IPS-15b (cell line): ENCODE results near the gene SESTD1.
"Not testable (repeated sequence)": the region's sequence is repeated elsewhere in the genome, so short reads cannot be mapped to it uniquely, and the experiment has no call there.

Experiments used
- H3K27me3 ChIP-seq: one replicate; pipeline ENCODE4 v1.6.1; 2013; ENCODE audit warnings: low read length; ENCODE audit not compliant: control insufficient read depth, insufficient read depth
- H3K36me3 ChIP-seq: one replicate; pipeline ENCODE4 v1.6.1; 2013; ENCODE audit warnings: low read length; ENCODE audit not compliant: control insufficient read depth, insufficient read depth
- H3K4me1 ChIP-seq: one replicate; pipeline ENCODE4 v1.6.1; 2013; ENCODE audit warnings: mild to moderate bottlenecking, low read length; ENCODE audit not compliant: control insufficient read depth, insufficient read depth
- H3K4me3 ChIP-seq: one replicate; pipeline ENCODE4 v1.5.1; 2013; ENCODE audit warnings: low read depth, low read length
- H3K9ac ChIP-seq: one replicate; pipeline ENCODE4 v1.6.1; 2013; ENCODE audit warnings: low read depth, mild to moderate bottlenecking, low read length
- H3K9me3 ChIP-seq: one replicate; pipeline ENCODE4 v1.6.1; 2013; ENCODE audit warnings: mild to moderate bottlenecking, low read length; ENCODE audit not compliant: control insufficient read depth, insufficient read depth

Gene SESTD1

DNA sequence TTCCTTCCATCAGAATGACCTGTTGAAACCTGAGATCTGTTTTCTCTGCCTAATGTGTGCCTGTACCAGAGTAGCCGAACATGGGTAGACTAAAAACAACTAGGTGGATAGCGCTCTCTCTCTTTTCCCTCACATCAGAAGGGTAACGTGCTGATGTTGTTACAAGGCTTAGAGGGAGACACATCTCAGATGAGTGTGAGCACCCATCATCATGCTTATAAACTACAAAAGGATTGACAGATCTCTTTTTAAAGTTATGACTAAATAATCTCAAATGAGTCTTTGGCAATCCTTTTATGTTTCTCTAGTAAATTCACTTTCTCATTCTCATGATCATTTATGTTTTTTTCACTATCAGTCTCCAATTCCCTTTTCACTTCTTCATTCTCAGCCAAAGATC lies 139.2 kb downstream of the SESTD1 start:
- Histone ChIP-seq H3K36me3 (no peaks in the 10 kb centered on the region), H3K9me3 (no peaks in the 10 kb centered on the region), H3K9ac (no peak overlapping the region), H3K4me1 (no peaks in the 10 kb centered on the region), H3K27me3 (no peaks in the 10 kb centered on the region), H3K4me3 (no peak overlapping the region)

DNA sequence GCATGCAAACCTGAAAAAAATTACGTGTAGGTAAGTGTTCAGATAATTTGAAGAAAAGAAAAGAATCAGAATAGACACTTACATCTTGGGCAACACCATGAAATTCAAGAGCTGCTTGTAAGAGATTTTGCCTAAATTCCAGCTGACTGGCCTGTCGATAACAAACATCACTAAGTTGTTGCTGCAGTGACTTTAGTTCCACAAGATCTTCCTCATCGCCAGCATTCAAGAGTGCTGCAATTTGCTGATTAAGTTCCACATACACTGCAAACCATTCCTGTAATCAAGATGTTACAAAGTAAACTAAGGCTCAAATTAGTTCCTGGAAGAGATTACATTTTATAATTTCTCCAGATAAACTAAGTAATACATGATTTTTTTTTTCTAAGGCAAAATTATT lies 140.3 kb downstream of the SESTD1 start:
- Histone ChIP-seq H3K9me3 (no peaks in the 10 kb centered on the region), H3K27me3 (no peaks in the 10 kb centered on the region), H3K4me3 (no peak overlapping the region), H3K36me3 (no peaks in the 10 kb centered on the region), H3K4me1 (no peaks in the 10 kb centered on the region), H3K9ac (no peak overlapping the region)

- Histone ChIP-seq H3K9ac (no peak overlapping the region), H3K4me3 (no peak overlapping the region), H3K27me3 (no peaks in the 10 kb centered on the region), H3K9me3 (no peaks in the 10 kb centered on the region), H3K4me1 (no peaks in the 10 kb centered on the region), H3K36me3 (no peaks in the 10 kb centered on the region)
These were observed 141.4 kb downstream of the SESTD1 start for GRCh38 chr2:179123272-179123662.

- Histone ChIP-seq H3K9ac (no peak overlapping the region), H3K4me1 (no peaks in the 10 kb centered on the region), H3K27me3 (no peaks in the 10 kb centered on the region), H3K4me3 (no peak overlapping the region), H3K36me3 (no peaks in the 10 kb centered on the region), H3K9me3 (no peaks in the 10 kb centered on the region)
These were observed 156.9 kb downstream of the SESTD1 start for GRCh38 chr2:179107737-179108136.

GRCh38 chr2:179106676-179107428 lies 157.8 kb downstream of the SESTD1 start:
- no peaks in the 10 kb centered on the region for H3K4me1 ChIP-seq

DNA sequence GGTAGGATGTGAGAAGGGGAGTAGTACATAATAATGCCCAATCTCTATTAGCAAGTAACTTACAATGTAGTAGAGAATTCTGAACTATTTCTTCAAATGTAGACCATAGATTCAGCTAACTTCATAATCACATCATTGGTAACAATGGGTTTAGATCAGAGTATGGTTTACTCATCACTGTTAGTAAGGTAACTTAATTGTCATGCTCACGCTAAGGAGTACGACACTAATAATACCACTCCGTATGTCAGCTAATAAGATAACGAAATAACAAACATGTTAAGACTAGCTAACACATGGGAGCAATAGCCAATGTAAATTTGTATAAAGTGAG lies 158.3 kb downstream of the SESTD1 start:
- no peaks in the 10 kb centered on the region for H3K4me1 ChIP-seq
- no peak overlapping the region for H3K9ac ChIP-seq
- no peaks in the 10 kb centered on the region for H3K27me3 ChIP-seq
- H3K9me3 ChIP-seq = no peaks in the 10 kb centered on the region
- H3K36me3 ChIP-seq = no peaks in the 10 kb centered on the region
- H3K4me3 ChIP-seq = no peak overlapping the region

More at GRCh38 chr2:179106676-179107428, 157.8 kb downstream of the SESTD1 start:
- Histone ChIP-seq H3K36me3 (no peaks in the 10 kb centered on the region), H3K9ac (no peak overlapping the region), H3K4me3 (no peak overlapping the region), H3K27me3 (no peaks in the 10 kb centered on the region), H3K9me3 (no peaks in the 10 kb centered on the region)

GRCh38 chr2:179104736-179105135 lies 159.9 kb downstream of the SESTD1 start:
- Histone ChIP-seq H3K4me1 (no peaks in the 10 kb centered on the region), H3K4me3 (no peak overlapping the region), H3K9me3 (no peaks in the 10 kb centered on the region), H3K27me3 (no peaks in the 10 kb centered on the region), H3K36me3 (no peaks in the 10 kb centered on the region), H3K9ac (no peak overlapping the region)

DNA sequence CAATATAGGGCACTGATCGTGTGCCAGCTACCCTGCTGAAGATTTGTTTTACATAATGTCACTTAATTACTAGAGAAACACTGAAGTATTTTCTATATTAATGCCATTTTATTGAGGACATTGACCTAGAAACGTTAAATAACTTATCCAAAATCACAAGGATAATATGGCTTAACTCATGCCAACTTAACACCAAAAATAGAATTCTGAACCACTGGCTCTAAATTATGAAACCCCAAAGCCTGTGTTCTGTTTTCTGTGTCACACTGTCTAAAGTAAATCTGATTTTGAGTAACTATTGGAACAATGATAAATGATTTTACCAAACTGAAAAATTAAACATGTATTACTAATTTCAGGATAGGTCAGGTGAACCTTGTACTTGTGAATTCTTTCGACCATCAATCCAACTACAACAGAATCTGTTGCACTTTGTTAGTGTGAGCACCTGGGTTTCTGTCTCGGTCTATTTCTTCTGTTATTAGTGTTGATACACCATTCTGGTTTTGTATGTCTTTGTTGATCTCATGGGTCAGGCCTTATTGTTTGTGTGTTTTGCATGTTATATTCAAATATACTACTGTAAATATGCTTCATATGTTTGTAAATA lies 166.4 kb downstream of the SESTD1 start:
- Histone ChIP-seq H3K9ac (no peak overlapping the region), H3K4me3 (no peak overlapping the region), H3K9me3 (no peaks in the 10 kb centered on the region), H3K36me3 (no peaks in the 10 kb centered on the region), H3K27me3 (no peaks in the 10 kb centered on the region), H3K4me1 (no peaks in the 10 kb centered on the region)

GRCh38 chr2:179097131-179097530 lies 167.5 kb downstream of the SESTD1 start:
- Histone ChIP-seq H3K9ac (no peak overlapping the region), H3K4me1 (no peaks in the 10 kb centered on the region), H3K27me3 (no peaks in the 10 kb centered on the region), H3K4me3 (no peak overlapping the region), H3K36me3 (no peaks in the 10 kb centered on the region), H3K9me3 (no peaks in the 10 kb centered on the region)

DNA sequence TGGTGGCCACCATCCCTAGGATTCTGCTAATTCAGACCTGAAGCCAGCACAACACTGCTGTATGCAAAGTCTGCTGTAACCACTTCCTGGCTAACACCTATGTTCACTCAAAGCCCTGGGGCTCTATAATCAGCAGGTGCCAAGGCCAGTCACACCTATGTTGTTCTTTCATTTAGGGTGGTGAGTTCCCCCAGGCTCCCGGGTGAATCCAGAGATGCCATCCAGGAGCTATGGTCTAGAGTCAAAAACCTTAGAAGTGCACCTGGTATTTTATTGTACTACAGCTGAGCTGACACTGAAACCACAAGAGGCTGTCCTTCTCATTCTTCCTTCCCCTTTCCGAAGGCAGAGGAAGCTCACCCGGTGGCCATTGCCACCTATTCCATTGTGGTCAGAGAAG lies 168.5 kb downstream of the SESTD1 start:
- no peak overlapping the region for H3K9ac ChIP-seq
- no peaks in the 10 kb centered on the region for H3K4me1 ChIP-seq
- H3K4me3 ChIP-seq = no peak overlapping the region
- no peaks in the 10 kb centered on the region for H3K36me3 ChIP-seq
- no peaks in the 10 kb centered on the region for H3K9me3 ChIP-seq
- no peaks in the 10 kb centered on the region for H3K27me3 ChIP-seq

GRCh38 chr2:179092912-179093311 lies 171.7 kb downstream of the SESTD1 start:
- not testable (repeated sequence) for H3K9ac ChIP-seq, H3K27me3 ChIP-seq, H3K36me3 ChIP-seq, H3K4me3 ChIP-seq, H3K9me3 ChIP-seq, H3K4me1 ChIP-seq

- Histone ChIP-seq H3K4me3 (no peak overlapping the region), H3K4me1 (no peaks in the 10 kb centered on the region), H3K27me3 (no peaks in the 10 kb centered on the region), H3K9ac (no peak overlapping the region), H3K36me3 (no peaks in the 10 kb centered on the region), H3K9me3 (no peaks in the 10 kb centered on the region)
These were observed 181.9 kb downstream of the SESTD1 start for GRCh38 chr2:179082697-179083096.
